OCI-LY1 (cell line): Measurements from ENCODE around the gene CST3.
"Not testable (repeated sequence)": the region's sequence is repeated elsewhere in the genome, so short reads cannot be mapped to it uniquely, and the experiment has no call there.

Source experiments
- H2AFZ ChIP-seq: fragments of 200-600 bp; sonication (generic), shearing (Covaris generic); 2 replicates; pipeline ENCODE4 v1.6.0; 2014; ENCODE audit warnings: antibody characterized with exemption, mild to moderate bottlenecking, low read length
- H3F3A ChIP-seq: fragments of 200-600 bp; sonication (generic), shearing (Covaris generic); 2 replicates; pipeline ENCODE4 v1.6.0; 2014; ENCODE audit warnings: mild to moderate bottlenecking, antibody characterized with exemption, low read length, moderate library complexity; ENCODE audit not compliant: insufficient read depth
- H3K27ac ChIP-seq: fragments of 200-600 bp; sonication (generic); 2 replicates; pipeline ENCODE4 v1.5.1; 2014; ENCODE audit warnings: low read length, mixed run types, mild to moderate bottlenecking, low read depth; ENCODE audit not compliant: poor library complexity, severe bottlenecking
- H3K27me3 ChIP-seq: fragments of 200-600 bp; sonication (generic); 2 replicates; pipeline ENCODE4 v1.6.0; 2014; ENCODE audit warnings: antibody characterized with exemption, mild to moderate bottlenecking, low read length, moderate library complexity; ENCODE audit not compliant: insufficient read depth
- H3K36me3 ChIP-seq: fragments of 200-600 bp; sonication (generic); 2 replicates; pipeline ENCODE4 v1.6.1; 2014; ENCODE audit warnings: mild to moderate bottlenecking, antibody characterized with exemption, low read length, moderate library complexity, mixed read lengths; ENCODE audit not compliant: insufficient read depth
- H3K4me1 ChIP-seq: fragments of 200-600 bp; sonication (generic); 2 replicates; pipeline ENCODE4 v1.5.1; 2014; ENCODE audit warnings: mild to moderate bottlenecking, low read length, moderate library complexity; ENCODE audit not compliant: insufficient read depth, severe bottlenecking
- H3K4me2 ChIP-seq: fragments of 200-600 bp; sonication (generic), shearing (Covaris generic); 2 replicates; pipeline ENCODE4 v1.6.1; 2014; ENCODE audit warnings: low read length
- H3K4me3 ChIP-seq: fragments of 200-600 bp; sonication (generic); 2 replicates; pipeline ENCODE4 v1.5.1; 2014; ENCODE audit warnings: low read length, low read depth, mild to moderate bottlenecking, mixed read lengths; ENCODE audit not compliant: poor library complexity, severe bottlenecking
- H3K79me2 ChIP-seq: fragments of 200-600 bp; shearing (Covaris generic); 2 replicates; pipeline ENCODE4 v1.6.1; 2016; ENCODE audit warnings: mixed run types, low read length, mixed read lengths; ENCODE audit not compliant: insufficient read depth
- H3K9ac ChIP-seq: fragments of 200-600 bp; sonication (generic), shearing (Covaris generic); 2 replicates; pipeline ENCODE4 v1.6.1; 2014; ENCODE audit warnings: mild to moderate bottlenecking, low read length, mixed read lengths
- H3K9me2 ChIP-seq: fragments of 200-600 bp; sonication (generic), shearing (Covaris generic); 2 replicates; pipeline ENCODE4 v1.6.1; 2014; ENCODE audit warnings: low read depth, mild to moderate bottlenecking, low read length, mixed read lengths
- H3K9me3 ChIP-seq: fragments of 200-600 bp; shearing (Covaris generic); 2 replicates; pipeline ENCODE4 v1.6.1; 2014; ENCODE audit warnings: low read length, mixed read lengths
- H4K20me1 ChIP-seq: fragments of 200-600 bp; sonication (generic), shearing (Covaris generic); 2 replicates; pipeline ENCODE4 v1.6.0; 2016; ENCODE audit warnings: mild to moderate bottlenecking, low read length; ENCODE audit not compliant: insufficient read depth
- EZH2 ChIP-seq: fragments of 200-600 bp; sonication (generic), shearing (Covaris generic); IDR thresholded peaks from 2 replicates; pipeline ENCODE4 v1.8.0; 2017; ENCODE audit warnings: borderline replicate concordance, mixed run types, mild to moderate bottlenecking, antibody characterized with exemption, low read length, moderate library complexity, mixed read lengths
- TF ChIP-seq, protein P1 (sequence below): fragments of 200-600 bp; sonication (generic), shearing (Covaris generic); IDR thresholded peaks from 2 replicates; pipeline ENCODE4 v1.5.1; 2017; ENCODE audit warnings: mild to moderate bottlenecking, antibody characterized with exemption, low read length, moderate library complexity, mixed read lengths

The CST3 gene, protein sequence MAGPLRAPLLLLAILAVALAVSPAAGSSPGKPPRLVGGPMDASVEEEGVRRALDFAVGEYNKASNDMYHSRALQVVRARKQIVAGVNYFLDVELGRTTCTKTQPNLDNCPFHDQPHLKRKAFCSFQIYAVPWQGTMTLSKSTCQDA

DNA sequence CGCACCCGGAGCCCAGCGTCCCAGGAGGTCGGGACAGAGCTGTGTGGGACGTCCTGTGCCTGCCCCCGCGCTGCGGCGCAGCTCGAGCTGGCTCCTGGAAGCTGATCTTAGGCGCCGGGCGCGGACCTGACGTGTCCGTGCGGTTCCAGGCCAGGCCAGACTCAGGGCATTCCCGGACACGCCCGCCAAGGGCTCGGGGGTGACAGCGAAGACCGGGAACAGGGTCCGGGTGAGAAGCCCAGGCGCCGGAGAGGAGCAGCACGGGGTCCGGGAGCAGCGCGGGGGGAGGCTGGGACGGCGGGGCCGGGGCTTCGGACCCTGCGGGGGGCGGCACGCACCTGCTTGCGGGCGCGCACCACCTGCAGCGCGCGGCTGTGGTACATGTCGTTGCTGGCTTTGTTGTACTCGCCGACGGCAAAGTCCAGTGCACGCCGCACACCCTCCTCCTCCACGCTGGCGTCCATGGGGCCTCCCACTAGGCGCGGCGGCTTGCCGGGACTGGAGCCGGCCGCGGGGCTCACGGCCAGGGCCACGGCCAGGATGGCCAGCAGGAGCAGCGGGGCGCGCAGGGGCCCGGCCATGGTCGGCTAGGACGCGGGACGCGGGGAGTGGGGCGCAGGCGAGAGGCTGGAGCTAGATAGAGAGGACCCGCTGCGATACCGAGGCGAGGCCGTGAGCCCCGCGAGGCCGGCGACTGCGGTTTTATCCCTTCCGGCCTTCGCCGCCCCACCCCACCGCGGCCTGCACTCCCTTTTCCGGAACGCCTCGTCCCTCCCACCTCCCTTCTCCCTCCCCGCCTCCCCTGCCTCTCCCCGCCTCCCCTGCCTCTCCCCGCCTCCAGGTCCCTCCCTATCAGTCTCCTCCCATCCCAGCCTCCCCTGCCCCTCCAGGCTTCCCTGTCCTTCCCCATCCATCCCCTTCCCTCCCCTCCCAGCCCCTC is at the start of gene CST3:
CST3 (minus strand) TSS at position 674 of the 940 bp plus-strand sequence; CDS start at position 581, 93 bp downstream.
- no peak within 1 kb of the TSS for H3K9ac ChIP-seq
- no peak for TF ChIP-seq EZH2
- TF ChIP-seq, protein P1, sequence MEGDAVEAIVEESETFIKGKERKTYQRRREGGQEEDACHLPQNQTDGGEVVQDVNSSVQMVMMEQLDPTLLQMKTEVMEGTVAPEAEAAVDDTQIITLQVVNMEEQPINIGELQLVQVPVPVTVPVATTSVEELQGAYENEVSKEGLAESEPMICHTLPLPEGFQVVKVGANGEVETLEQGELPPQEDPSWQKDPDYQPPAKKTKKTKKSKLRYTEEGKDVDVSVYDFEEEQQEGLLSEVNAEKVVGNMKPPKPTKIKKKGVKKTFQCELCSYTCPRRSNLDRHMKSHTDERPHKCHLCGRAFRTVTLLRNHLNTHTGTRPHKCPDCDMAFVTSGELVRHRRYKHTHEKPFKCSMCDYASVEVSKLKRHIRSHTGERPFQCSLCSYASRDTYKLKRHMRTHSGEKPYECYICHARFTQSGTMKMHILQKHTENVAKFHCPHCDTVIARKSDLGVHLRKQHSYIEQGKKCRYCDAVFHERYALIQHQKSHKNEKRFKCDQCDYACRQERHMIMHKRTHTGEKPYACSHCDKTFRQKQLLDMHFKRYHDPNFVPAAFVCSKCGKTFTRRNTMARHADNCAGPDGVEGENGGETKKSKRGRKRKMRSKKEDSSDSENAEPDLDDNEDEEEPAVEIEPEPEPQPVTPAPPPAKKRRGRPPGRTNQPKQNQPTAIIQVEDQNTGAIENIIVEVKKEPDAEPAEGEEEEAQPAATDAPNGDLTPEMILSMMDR, result no peak
- H4K20me1 ChIP-seq, result no peaks in the 10 kb centered on the region
- no peaks in the 10 kb centered on the region for H3K9me3 ChIP-seq
- H3K4me3 ChIP-seq, result no peak within 1 kb of the TSS
- H3K36me3 ChIP-seq, result no peaks in the 10 kb centered on the region
- no peaks in the 10 kb centered on the region for H3K9me2 ChIP-seq
- no peaks in the 10 kb centered on the region for H3K27me3 ChIP-seq
- H3K4me1 ChIP-seq, result no peaks in the 10 kb centered on the region
- H3F3A ChIP-seq, result no peaks in the 10 kb centered on the region
- H3K79me2 ChIP-seq, result no peaks in the 10 kb centered on the region
- H2AFZ ChIP-seq, result no peak within 1 kb of the TSS
- no peak within 1 kb of the TSS for H3K4me2 ChIP-seq
- no peak within 1 kb of the TSS for H3K27ac ChIP-seq

DNA sequence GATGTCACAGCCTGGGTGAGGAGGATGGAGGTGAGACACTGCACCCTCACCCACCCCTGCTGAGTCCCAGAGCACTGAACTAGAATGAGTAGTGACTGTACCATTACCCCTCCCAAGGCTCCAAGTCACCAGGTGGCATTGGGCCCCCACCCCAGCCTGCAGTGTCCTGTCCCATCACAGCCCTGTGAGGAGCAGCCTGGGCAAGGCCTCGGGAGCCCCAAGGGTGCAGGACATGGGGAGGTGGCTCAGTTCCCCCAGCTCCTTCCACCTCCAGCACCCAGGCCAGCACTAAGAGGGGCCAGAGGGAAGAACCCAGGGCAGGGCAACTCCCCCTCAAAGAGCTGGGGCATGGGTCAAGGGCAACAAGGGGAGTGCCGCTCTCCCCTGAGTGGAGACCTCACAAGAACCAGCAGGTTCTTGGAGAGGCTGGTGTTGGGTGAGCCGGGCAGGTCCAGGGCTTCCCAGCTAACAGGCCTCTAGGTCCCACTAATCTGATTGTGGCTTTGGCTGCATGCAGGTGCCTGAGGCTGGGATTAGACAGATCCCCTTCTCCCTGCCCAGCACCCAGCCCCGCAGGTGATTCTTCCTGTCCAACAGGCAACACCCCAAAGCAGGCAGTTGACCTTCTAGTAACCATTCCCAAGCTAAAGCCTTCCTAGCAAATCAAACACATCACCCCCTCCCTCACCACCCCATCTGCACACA is 48.4 kb upstream of the CST3 start:
- Histone ChIP-seq H3K4me3 (no peak overlapping the region), H3K4me2 (no peak overlapping the region), H3F3A (no peaks in the 10 kb centered on the region), H3K9me3 (no peaks in the 10 kb centered on the region), H3K27ac (no peak overlapping the region), H3K36me3 (no peaks in the 10 kb centered on the region), H3K27me3 (no peaks in the 10 kb centered on the region), H4K20me1 (no peaks in the 10 kb centered on the region), H3K9me2 (no peaks in the 10 kb centered on the region), H3K9ac (no peak overlapping the region), H3K4me1 (no peaks in the 10 kb centered on the region), H2AFZ (no peak overlapping the region), H3K79me2 (no peaks in the 10 kb centered on the region)
- no peak for TF ChIP-seq EZH2
- TF ChIP-seq, protein P1, result no peak

DNA sequence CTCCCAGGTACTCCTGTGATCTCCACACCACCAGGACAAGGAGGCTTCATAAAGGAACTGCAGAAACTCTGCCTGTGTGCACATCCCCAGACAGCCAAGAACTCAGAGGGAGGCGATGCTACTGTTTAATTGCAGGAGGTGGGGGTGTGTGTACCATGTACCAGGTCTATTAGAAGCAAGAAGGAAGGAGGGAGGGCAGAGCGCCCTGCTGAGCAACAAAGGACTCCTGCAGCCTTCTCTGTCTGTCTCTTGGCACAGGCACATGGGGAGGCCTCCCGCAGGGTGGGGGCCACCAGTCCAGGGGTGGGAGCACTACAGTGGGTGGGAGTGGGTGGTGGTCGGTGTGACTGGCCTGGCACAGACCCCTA is 47.8 kb upstream of the CST3 start:
- not testable (repeated sequence) for H2AFZ ChIP-seq, H3K79me2 ChIP-seq, H3K9me2 ChIP-seq, H3K27me3 ChIP-seq, H3K4me2 ChIP-seq, H3K9ac ChIP-seq, H3F3A ChIP-seq, H3K4me1 ChIP-seq, H4K20me1 ChIP-seq, H3K9me3 ChIP-seq, H3K4me3 ChIP-seq, H3K36me3 ChIP-seq, H3K27ac ChIP-seq
